Smooth muscle cell (in vitro differentiated cells): ENCODE measurements around the gene CPED1. TPM values are rescaled to one million over a fixed set of nuclear protein-coding genes. Genes with fewer than 3 reads are reported as not detected.

Experiments
- DNase-seq: peaks from one replicate; lab custom pipeline; 2025; ENCODE audit not compliant: unreplicated experiment; lab: John Stamatoyannopoulos, UW
- H2AFZ ChIP-seq: fragments of 200-600 bp; sonication (generic); 2 replicates; pipeline ENCODE4 v1.6.0; 2016; ENCODE audit warnings: antibody characterized with exemption, low read depth, mild to moderate bottlenecking
- H3F3A ChIP-seq: fragments of 200-600 bp; sonication (generic); 2 replicates; pipeline ENCODE4 v1.6.0; 2017; ENCODE audit warnings: antibody characterized with exemption, low read depth
- H3K27ac ChIP-seq: fragments of 200-600 bp; sonication (generic); 2 replicates; pipeline ENCODE4 v1.5.1; 2016; ENCODE audit warnings: low read depth, mild to moderate bottlenecking
- H3K27me3 ChIP-seq: fragments of 200-600 bp; sonication (generic); 2 replicates; pipeline ENCODE4 v1.6.1; 2016; ENCODE audit warnings: low read depth, mild to moderate bottlenecking
- H3K36me3 ChIP-seq: fragments of 200-600 bp; sonication (generic); 2 replicates; pipeline ENCODE4 v1.5.1; 2016; ENCODE audit warnings: low read depth
- H3K4me1 ChIP-seq: fragments of 200-600 bp; sonication (generic); 2 replicates; pipeline ENCODE4 v1.5.1; 2016; ENCODE audit warnings: low read depth
- H3K4me2 ChIP-seq: fragments of 200-600 bp; sonication (generic); 2 replicates; pipeline ENCODE4 v1.6.0; 2016; ENCODE audit warnings: mild to moderate bottlenecking
- H3K4me3 ChIP-seq: fragments of 200-600 bp; sonication (generic); 2 replicates; pipeline ENCODE4 v1.5.1; 2016; ENCODE audit warnings: mild to moderate bottlenecking
- H3K79me2 ChIP-seq: fragments of 200-600 bp; sonication (generic); 2 replicates; pipeline ENCODE4 v1.6.0; 2016; ENCODE audit warnings: low read depth, mild to moderate bottlenecking
- H3K9ac ChIP-seq: fragments of 200-600 bp; sonication (generic); 2 replicates; pipeline ENCODE4 v1.6.0; 2016; ENCODE audit warnings: low read depth
- H3K9me3 ChIP-seq: fragments of 200-600 bp; sonication (generic); replicated peaks from 2 replicates; pipeline ENCODE4 v1.5.1; 2016; ENCODE audit warnings: low read depth
- H4K20me1 ChIP-seq: fragments of 200-600 bp; sonication (generic); 2 replicates; pipeline ENCODE4 v1.6.0; 2016; ENCODE audit warnings: low read depth
- WGBS: methylation state at CpG from one replicate; pipeline ENCODE4 v1.1.7; 2016; ENCODE audit warnings: low lambda C conversion rate; 5-methylcytosine and 5-hydroxymethylcytosine counted together
- polyA plus RNA-seq: library from polyadenylated mRNA; unstranded; fragments of >200 nt; fragmentation: Nextera tagmentation; extraction: Ambion mirVana; gene quantifications from 2 replicates; pipeline ENCODE4 v1.2.1, GENCODE V29; 2016
- total RNA-seq: library from RNA; depleted of rRNA; stranded (reverse); fragments of >200 nt; gene quantifications from 2 replicates; pipeline ENCODE4 v1.2.3, GENCODE V29; 2014
- TF ChIP-seq, protein P1 (sequence below): fragments of 200-600 bp; sonication (generic); IDR thresholded peaks from 2 replicates; pipeline ENCODE4 v1.5.1; 2017; ENCODE audit warnings: borderline replicate concordance, mild to moderate bottlenecking, antibody characterized with exemption; ENCODE audit not compliant: insufficient read depth, poor library complexity, severe bottlenecking

Gene CPED1
- total and polyA plus RNA-seq, 2 experiments from 2014 or later = 9.5 to 12.9 TPM

DNA sequence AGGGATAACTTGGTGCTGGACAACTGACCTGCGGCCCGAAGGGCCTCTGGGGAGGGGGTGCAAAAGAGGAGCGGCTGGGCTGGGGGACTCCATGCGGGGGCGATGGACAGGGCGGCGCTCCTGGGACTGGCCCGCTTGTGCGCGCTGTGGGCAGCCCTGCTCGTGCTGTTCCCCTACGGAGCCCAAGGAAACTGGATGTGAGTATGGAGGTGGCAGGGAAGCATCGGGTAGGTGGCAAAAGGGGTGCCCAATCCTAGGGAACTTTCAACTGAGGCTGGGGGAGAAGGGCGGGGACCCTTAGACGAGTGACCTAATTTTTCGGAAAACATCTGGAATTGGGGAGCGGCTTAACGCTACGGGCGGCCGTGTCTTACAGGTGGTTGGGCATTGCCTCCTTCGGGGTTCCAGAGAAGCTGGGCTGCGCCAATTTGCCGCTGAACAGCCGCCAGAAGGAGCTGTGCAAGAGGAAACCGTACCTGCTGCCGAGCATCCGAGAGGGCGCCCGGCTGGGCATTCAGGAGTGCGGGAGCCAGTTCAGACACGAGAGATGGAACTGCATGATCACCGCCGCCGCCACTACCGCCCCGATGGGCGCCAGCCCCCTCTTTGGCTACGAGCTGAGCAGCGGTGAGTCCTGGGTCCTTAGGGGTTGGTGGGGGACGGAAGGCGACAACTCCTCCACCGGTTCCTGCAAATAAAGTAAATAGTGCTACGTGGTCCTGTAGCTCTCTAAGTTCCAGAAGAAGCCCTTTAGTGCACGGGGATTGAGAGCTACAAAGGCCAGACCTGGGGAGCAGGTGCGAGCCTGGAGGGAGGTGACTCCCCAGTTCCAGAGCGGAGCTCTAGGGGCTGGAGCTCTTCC lies 340.9 kb downstream of the CPED1 start:
- Histone ChIP-seq H4K20me1 (no peaks in the 10 kb centered on the region), H3K4me1 (peaks cover 15% of the 10 kb centered on the region), H3K9ac (no peak overlapping the region), H3F3A (no peaks in the 10 kb centered on the region), H3K4me2 (peak overlapping the region; percentile 89), H3K79me2 (no peaks in the 10 kb centered on the region), H3K27ac (no peak overlapping the region), H3K9me3 (no peaks in the 10 kb centered on the region), H3K27me3 (peaks cover 65% of the 10 kb centered on the region), H3K36me3 (no peaks in the 10 kb centered on the region), H2AFZ (peak overlapping the region; percentile 32), H3K4me3 (peak overlapping the region; percentile 52)
- TF ChIP-seq, protein P1, sequence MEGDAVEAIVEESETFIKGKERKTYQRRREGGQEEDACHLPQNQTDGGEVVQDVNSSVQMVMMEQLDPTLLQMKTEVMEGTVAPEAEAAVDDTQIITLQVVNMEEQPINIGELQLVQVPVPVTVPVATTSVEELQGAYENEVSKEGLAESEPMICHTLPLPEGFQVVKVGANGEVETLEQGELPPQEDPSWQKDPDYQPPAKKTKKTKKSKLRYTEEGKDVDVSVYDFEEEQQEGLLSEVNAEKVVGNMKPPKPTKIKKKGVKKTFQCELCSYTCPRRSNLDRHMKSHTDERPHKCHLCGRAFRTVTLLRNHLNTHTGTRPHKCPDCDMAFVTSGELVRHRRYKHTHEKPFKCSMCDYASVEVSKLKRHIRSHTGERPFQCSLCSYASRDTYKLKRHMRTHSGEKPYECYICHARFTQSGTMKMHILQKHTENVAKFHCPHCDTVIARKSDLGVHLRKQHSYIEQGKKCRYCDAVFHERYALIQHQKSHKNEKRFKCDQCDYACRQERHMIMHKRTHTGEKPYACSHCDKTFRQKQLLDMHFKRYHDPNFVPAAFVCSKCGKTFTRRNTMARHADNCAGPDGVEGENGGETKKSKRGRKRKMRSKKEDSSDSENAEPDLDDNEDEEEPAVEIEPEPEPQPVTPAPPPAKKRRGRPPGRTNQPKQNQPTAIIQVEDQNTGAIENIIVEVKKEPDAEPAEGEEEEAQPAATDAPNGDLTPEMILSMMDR = no peak
- DNase-seq = no peak
- 5% methylated on average over 44 of the region's 47 CpGs for WGBS

DNA sequence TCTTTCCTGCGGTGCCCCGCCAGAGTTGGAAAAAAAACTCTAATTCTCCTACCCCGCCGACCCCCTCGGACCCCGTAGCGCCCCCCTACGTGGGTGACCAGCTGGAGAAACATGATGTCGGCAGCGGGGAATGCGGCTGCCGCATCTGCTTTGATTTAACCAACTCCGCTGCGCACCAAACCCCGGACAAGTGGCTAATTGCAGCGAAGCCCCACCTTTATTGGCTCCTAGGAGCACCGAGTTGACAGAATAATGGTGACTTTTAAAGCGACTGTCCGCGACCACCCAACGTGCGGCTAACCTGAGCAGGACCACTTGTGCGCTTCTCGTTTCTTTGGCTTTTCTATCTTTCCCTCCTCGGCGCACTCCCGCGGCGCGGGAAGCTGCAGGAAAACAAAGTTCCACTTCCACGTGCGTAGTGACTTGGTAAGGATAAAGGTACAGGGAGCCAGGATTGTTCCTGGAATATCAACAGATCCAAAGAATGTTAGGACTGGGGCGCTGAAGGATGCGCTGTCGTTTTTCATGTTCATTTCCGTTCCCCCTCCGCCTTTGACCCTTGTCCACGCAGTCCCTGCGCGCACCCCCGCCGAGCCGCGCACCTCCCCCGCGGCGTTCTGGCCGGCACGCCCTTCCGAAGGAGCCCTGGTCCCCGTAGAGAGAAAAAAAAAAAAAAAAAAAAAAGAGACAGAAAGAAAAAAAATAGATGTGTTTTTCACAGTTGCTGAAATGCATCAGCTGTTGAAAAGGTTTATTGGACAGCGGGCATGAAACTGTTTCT lies 341.7 kb downstream of the CPED1 start:
- Histone ChIP-seq H3K9ac (no peak overlapping the region), H3F3A (no peaks in the 10 kb centered on the region), H3K4me2 (peak overlapping the region; percentile 89), H3K36me3 (no peaks in the 10 kb centered on the region), H3K4me3 (peak overlapping the region; percentile 52), H3K9me3 (no peaks in the 10 kb centered on the region), H3K4me1 (peaks cover 15% of the 10 kb centered on the region), H2AFZ (peak overlapping the region; percentile 56), H4K20me1 (no peaks in the 10 kb centered on the region), H3K27me3 (peaks cover 65% of the 10 kb centered on the region), H3K27ac (no peak overlapping the region), H3K79me2 (no peaks in the 10 kb centered on the region)
- 3% methylated on average over 52 of the region's 52 CpGs for WGBS
- TF ChIP-seq, protein P1 = no peak
- DNase-seq = no peak

DNA sequence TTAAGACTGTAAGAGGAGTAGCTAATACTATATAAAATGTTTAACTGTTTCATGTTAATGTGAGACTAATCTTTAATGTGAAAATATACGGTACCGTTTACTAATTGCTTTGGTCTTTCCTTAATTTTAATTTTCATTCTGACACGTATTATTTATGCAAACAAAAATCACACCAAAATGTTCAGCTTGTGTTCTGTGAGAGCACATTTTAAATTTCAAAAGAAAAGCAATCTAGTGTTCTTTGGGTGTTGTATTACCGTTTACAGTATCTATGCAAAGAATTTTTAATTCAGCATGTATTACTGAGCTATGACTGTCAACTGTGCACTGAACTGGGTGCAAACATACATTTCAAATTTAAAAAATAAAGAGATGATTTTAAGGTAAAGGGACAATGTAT lies 342.5 kb downstream of the CPED1 start:
- 80% methylated on average over 4 of the region's 4 CpGs for WGBS
- Histone ChIP-seq H2AFZ (no peak overlapping the region), H3K27ac (no peak overlapping the region), H3K36me3 (no peaks in the 10 kb centered on the region), H3K79me2 (no peaks in the 10 kb centered on the region), H3K4me3 (peak overlapping the region; percentile 52), H3F3A (no peaks in the 10 kb centered on the region), H3K9me3 (no peaks in the 10 kb centered on the region), H3K27me3 (peaks cover 65% of the 10 kb centered on the region), H3K9ac (no peak overlapping the region), H3K4me1 (peaks cover 15% of the 10 kb centered on the region), H4K20me1 (no peaks in the 10 kb centered on the region), H3K4me2 (peak overlapping the region; percentile 89)
- TF ChIP-seq, protein P1 = no peak
- DNase-seq = no peak
